HL-60 (cell line): ENCODE measurements around the gene ZYG11B.
"Not testable (repeated sequence)": the region's sequence is repeated elsewhere in the genome, so short reads cannot be mapped to it uniquely, and the experiment has no call there.

Experiments
- DNase-seq, 2 experiments: peaks; one replicate each; pipeline ENCODE4 v3.0.0-alpha.2; 2010 to 2020; ENCODE audit warnings: low read depth in 1 of 2, low spot score in 1 of 2
- H3K27ac ChIP-seq: fragments of 250-450 bp; sonication (Bioruptor Pico); replicated peaks from 2 replicates; pipeline ENCODE4 v1.5.1; 2020; ENCODE audit warnings: mild to moderate bottlenecking, moderate library complexity
- H3K27me3 ChIP-seq: fragments of 250-450 bp; sonication (Bioruptor Pico); 2 replicates; pipeline ENCODE4 v1.5.1; 2021; ENCODE audit warnings: mild to moderate bottlenecking, moderate library complexity; ENCODE audit not compliant: insufficient read depth, poor library complexity, severe bottlenecking
- H3K4me3 ChIP-seq: replicated peaks from 2 replicates; pipeline ENCODE4 v1.5.1; 2011; ENCODE audit warnings: mild to moderate bottlenecking, control low read depth, low read length; ENCODE audit not compliant: insufficient read depth
- CTCF ChIP-seq: IDR thresholded peaks from one replicate; pipeline ENCODE4 v1.5.1; 2011; ENCODE audit warnings: low read length, control low read depth, inconsistent platforms; ENCODE audit not compliant: insufficient read depth
- GABPA ChIP-seq: IDR thresholded peaks from 2 replicates; pipeline ENCODE4 v1.6.1; 2012; ENCODE audit warnings: low read depth
- POLR2AphosphoS5 ChIP-seq: IDR thresholded peaks from 2 replicates; pipeline ENCODE4 v1.6.1; 2012; ENCODE audit warnings: low read depth
- REST ChIP-seq: IDR thresholded peaks from 2 replicates; pipeline ENCODE4 v1.6.1; 2012; ENCODE audit warnings: low read depth; ENCODE audit not compliant: insufficient replicate concordance
- SPI1 ChIP-seq: IDR thresholded peaks from 2 replicates; pipeline ENCODE4 v1.6.1; 2012; ENCODE audit warnings: low read depth, mild to moderate bottlenecking, borderline replicate concordance

The ZYG11B gene

DNA sequence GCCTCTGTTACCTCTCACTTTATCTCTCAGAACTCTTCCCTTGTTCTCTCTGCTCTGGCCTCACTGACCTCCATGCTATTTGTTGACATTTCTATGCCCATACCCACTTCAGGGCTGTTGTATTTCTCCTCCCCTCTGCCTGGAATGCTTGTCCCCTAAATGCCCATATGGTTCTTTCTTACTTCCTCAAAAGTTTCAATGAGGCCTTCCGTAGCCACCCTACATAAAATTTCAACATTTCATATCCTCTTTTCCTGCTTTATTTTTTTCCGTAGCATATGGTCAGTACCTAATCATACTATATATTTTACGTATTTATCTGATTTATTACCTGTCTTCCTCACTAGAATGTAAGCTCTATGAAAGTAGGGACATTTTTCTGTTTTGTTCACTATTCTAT lies 69.2 kb downstream of the ZYG11B start:
- Histone ChIP-seq H3K4me3 (no peak overlapping the region), H3K27me3 (no peaks in the 10 kb centered on the region), H3K27ac (peak overlapping the region; percentile 5; the same call in 1 of the 2 replicates)
- peak; percentile 65; the same call in 1 of the 2 replicates for TF ChIP-seq SPI1
- TF ChIP-seq GABPA, result no peak
- peak in 1 of 2 experiments; percentile 36 for DNase-seq

DNA sequence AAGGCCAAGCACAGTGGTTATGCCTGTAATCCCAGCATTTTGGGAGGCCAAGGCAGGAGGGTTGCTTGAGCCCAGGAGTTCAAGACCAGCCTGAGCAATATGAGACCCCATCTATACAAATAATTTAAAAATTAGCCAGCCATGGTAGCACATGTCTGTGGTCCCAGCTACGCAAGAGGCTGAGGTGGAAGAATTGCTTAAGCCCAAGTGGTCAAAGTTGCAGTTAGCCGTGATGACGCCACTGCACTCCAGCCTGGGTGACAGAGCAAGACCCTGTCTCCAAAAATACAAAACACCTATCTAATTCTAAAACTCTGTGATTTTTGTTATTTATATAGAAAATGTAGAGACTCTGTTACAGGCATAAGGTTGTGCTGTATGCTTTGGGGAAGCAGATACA lies 72.1 kb downstream of the ZYG11B start:
- no peak for TF ChIP-seq REST
- no peak overlapping the region for H3K4me3 ChIP-seq
- DNase-seq, result peak in 1 of 2 experiments; percentile 79
- peak overlapping the region; percentile 61 for H3K27ac ChIP-seq
- no peaks in the 10 kb centered on the region for H3K27me3 ChIP-seq

DNA sequence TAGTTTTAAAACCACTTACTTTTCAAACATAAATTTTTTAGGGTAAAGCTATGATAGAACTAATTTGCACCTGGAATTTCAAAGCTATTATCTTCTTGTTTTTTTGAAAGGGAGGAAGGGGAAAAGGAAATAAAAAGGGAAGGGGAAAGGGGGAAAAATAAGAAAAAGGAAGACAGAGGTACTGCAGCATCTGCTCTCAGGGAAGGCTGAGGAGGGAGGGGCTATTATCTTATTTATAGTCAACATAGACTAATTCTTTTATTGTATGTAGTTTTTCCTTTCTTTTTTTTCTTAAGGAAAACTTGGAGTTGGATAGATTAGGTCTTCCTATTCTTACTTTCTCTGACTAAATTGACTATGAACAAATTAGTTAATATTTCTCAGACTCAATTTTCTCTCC lies 74.8 kb downstream of the ZYG11B start:
- TF ChIP-seq GABPA (no peak), SPI1 (no peak), POLR2AphosphoS5 (no peak), CTCF (no peak), REST (no peak)
- Histone ChIP-seq H3K4me3 (no peak overlapping the region), H3K27me3 (no peaks in the 10 kb centered on the region), H3K27ac (no peak overlapping the region)
- no peak for DNase-seq

GRCh38 chr1:52804083-52804482 lies 77.8 kb downstream of the ZYG11B start:
- not testable (repeated sequence) for H3K4me3 ChIP-seq, DNase-seq, H3K27me3 ChIP-seq

DNA sequence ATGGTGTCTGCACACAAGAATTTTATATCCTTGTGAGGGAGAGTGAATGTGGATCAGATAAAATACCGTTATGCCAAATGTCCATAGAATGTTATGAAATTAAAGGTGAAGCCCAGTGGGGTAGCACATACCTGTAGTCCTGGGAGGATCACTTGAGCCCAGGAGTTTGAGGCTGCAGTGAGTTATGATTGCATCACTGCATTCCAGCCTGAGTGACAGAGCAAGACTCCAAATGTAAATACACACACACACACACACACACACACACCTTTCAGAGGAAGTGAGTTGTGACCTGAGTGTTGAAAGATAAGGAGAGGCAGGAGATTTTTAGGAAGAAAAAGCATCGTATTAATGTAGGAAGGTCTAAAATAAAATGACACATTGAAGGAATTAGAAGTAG lies 88.2 kb downstream of the ZYG11B start:
- TF ChIP-seq GABPA (no peak), POLR2AphosphoS5 (no peak), REST (no peak), CTCF (no peak), SPI1 (no peak)
- H3K27ac ChIP-seq, result no peak overlapping the region

More at GRCh38 chr1:52804083-52804482, 77.8 kb downstream of the ZYG11B start:
- H3K27ac ChIP-seq, result not testable (repeated sequence)

GRCh38 chr1:52820830-52821229 lies 94.6 kb downstream of the ZYG11B start:
- H3K27ac ChIP-seq, H3K27me3 ChIP-seq, H3K4me3 ChIP-seq, DNase-seq: not testable (repeated sequence)

More for the DNA sequence above, 88.2 kb downstream of the ZYG11B start:
- Histone ChIP-seq H3K27me3 (no peaks in the 10 kb centered on the region), H3K4me3 (no peak overlapping the region)
- DNase-seq, result no peak
